GM21526 (cell line): ENCODE measurements around the gene DSCAML1.

Source experiments
- ATAC-seq: cut with Tn5 transposase; IDR thresholded peaks from one replicate; pipeline ENCODE4 v1.9.1; 2021; ENCODE audit warnings: moderate library complexity; ENCODE audit not compliant: unreplicated experiment, low FRiP score

Gene DSCAML1

DNA sequence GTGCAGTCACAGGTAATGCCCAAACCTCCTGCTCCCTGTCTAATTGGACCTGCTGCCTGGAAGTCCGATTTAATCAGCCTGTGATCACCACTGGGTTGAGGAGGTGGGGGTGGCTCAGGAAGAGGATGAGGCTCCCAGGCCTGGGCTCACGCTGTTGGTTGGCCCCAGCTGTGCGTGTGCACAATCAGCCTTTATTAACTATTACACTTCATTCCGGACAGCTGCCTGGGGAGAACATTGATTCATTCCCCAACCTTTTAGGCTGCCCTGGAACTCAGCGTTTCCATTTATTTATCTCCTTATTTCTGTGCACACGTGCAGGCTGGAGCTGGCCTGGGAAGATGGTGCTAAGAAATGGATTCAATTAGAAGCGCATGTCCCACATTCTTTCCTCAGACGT, 123.4 kb downstream of the DSCAML1 start:
- ATAC-seq: no peak

DNA sequence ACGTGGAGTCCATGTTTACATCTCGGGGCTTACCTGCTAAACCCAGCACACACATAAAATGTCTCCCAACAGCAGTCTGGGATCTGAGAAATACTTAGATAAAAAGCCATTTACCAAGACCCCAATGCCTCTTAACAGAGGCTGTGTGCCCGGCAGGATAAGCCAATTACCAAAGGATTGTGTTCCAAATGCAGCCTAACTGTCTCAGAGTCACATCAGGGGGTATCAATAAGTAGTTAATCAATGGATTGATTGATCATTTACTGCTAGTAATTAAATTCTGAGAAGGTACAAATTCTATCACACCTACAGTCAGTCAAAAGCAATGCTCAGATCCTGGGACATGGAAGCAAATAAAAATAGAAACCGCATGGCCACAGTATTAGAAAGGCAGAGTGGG, 125.6 kb downstream of the DSCAML1 start:
- ATAC-seq: no peak

DNA sequence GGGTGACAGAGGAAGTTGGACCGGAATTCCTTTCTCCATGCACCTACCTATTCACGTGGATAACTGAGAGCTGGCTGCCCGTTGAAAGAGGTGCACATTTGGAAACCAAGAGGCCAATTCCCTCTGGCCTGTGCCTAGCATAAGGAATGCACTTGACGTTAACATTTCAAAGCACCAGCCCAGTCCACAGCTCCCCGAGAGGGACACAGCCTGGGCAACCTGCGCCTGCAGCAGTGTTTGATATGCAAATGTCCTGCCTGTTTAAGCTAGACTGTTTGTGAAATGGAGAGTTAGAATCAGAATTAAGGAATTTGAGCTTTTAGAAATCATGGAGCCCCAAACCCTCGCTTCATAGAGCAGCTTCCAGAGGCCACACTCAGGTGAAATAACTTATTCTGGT, 126.1 kb downstream of the DSCAML1 start:
- no peak for ATAC-seq

DNA sequence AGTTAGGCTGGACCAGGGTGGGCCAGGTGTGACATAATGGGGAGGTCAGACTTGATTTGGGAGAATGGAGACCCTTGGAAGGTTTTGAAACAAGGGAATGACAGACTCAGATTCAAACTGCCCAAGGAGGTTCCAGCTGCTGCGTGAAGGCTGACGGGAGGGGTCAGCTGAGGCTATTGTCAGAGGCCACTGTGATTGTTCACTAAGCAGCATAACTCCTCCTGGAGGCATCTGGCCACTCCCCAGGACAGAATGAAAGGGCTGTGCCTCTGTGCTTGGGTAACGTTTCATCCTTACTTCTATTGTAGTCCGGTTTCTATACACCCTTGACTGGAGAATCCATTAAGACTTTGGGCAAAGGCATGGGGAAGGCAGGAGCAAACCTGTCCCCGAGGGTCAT, 126.6 kb downstream of the DSCAML1 start:
- ATAC-seq: no peak

DNA sequence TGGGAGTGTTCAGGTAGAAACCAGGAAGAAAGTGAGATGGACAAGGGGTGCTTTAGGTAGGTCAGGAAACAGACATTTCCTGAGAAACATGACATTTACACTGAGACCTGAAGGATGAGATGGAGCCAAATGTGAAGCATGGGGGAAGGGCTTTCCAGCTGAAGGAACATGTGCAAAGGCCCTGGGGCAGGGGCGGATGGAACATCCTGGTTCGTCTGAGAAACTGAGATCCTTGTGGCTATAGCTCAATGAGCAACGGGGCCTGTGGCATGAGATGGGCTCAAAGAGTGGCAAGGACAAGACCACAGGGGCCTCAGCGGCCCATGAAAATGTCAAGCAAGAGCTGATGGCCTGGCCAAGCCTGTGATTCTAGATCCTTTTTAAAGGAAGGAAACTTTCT, 127.4 kb downstream of the DSCAML1 start:
- ATAC-seq: no peak

DNA sequence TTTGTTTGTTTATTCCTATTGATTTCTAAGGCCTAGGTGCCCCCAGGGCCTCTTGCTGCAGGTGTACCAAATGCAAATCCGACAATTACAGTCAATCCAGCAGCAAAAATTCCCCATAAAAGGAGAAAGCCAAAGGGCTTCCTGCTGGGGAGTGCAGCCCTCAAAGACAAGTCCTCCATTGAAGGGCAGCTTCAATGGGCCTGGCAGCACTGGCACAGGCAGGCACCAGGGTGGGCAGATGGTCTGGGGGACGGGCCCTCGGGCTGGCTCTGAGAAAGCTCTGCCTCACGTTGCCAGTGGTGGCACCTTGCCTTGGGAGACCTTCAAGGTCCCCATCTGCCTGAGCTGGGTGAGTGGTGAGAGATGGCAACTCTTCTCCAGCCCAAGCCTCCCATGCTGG, 128.0 kb downstream of the DSCAML1 start:
- ATAC-seq: no peak

DNA sequence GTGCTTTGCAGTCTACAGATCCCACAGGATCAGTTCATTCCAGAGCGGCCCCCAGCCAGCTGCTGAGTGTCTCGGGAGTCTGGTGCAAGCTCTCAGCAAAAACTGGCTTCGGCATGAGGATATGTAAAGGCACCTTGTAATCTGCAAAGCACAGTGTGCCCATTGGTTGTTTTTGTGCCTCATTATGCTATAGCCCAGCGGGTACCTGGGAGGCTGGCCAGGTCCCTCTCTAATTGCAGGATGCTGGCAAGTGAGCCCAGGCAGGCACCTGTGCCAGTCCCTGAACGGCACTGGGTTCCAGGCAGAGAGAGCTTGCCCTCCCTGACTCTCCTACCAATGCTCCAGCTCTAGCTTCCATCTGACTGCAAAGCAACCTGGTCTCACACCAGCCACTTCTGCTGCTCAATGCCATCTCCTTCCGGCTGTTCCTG, 128.7 kb downstream of the DSCAML1 start:
- no peak for ATAC-seq

DNA sequence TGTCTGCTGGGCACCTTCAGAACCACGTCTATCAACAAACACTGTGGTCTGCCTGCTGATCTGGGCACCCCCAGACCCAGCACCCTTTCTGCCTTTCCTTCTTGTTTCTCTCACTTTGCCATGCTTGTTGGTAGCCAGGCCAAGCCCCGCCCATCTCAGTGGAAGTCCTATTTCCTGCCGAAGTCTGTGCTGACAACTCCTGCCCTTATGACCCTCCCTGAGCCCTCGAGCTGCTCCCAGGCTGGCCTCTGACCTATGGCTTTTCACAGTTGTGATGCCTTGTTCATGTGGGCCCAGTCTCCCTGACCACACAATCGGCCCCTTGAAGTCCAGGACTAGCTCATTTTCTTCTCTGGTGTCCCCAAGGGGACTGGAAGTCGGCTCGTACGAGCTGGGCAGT, 132.1 kb downstream of the DSCAML1 start:
- ATAC-seq: no peak

DNA sequence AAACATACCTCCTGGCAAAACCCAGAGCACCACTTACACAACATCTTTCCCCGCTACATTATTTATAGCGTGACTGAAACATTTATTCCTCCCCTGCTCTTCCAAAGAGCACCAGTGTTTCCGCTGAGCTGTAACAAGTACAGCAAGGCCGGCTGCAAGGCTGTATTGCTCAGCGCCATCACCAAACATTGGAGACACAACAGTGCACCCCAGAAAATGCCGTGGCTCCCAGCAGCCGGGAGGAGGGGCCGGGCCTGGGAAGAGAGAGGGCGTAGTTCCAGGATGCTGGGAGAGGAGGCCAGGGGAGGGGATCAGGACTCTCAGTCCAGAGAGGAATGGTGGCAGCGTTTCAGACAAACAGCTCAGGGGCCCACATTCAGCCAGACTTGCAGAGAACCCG, 133.2 kb downstream of the DSCAML1 start:
- no peak for ATAC-seq

DNA sequence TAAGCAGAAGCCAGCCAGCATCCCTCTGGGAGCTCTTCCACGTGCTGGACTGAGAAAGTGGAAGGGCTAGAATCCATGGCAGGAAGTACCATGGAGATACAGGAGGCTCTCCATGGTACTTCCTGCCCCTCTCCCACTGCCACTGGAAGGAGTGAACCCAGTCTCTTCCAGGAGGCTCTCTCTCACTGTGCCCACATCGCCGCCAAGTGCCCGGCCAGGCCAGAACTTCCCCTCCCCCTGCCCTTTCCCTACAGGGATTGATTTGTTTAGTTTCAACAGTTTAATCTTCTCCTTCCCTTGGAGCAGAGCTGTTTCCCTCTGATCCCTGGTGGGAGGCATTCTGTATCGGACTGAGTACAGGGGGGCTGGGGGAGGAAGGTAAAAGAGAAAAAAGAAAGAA, 133.6 kb downstream of the DSCAML1 start:
- ATAC-seq: no peak

DNA sequence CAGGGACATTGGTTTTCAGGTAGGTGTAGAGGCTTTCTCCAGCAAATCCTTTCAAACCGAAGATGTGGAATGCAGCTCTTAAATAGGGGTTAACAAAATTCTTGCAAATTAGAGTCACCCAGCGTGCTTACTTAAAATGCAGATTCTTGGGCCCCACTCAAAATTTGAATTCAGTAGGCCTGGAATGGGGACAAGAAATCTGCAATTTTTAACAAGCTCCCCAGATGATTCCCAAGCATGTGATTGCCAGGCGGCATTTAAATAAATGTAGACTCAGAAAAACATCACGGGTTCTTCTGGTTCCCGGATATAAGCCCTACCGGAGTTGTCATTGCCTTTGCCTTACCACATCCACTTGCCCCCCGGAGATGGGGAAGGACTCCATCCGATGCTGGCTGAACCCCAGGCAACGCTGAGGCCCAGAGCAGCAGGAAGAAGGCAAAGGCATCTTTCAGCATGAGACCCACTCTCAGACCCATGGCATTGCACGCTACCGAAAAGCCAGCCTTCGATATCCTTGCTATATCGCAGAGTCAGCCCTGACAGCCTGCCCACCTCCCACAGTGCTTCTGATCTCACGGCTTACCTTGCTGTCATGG, 134.2 kb downstream of the DSCAML1 start:
- ATAC-seq: no peak

DNA sequence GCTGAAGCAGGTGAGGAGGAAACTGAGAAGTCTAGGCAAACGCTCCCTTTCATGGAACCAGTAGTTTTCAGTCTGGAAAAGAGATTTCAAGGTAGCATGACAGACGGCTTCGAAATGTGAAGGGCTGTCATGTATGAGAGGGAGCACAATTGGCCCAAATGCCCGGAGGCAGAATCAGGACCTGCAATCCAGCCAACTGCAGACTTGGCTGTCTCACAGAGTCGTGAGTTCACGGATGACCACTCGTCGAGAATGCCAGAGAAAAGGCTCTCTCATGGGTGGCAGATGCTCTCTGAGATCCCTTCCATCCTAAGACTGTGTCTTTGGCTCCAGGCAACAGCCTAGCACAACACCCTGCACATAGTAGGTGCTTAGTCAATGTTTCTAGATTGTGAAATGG, 134.8 kb downstream of the DSCAML1 start:
- no peak for ATAC-seq

DNA sequence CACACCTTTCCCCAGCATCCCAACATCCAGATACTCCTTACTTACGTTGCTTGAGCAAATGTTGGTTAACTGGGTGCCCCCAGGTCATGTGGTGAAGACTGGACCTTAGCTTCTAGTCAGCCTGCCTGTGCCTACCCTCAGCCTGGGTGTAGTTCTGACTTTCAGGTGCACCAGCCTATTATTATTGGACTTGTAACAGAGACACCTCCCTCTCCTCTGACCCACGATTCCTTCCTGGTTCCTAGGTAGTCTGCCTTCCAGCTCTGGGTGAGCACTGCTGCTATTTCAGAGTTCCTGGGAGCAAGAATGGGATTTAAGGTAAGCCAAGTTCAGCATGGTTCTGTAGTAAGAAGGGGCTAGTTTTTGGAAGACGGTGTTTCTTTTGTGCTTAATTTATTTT, 138.2 kb downstream of the DSCAML1 start:
- ATAC-seq: no peak

DNA sequence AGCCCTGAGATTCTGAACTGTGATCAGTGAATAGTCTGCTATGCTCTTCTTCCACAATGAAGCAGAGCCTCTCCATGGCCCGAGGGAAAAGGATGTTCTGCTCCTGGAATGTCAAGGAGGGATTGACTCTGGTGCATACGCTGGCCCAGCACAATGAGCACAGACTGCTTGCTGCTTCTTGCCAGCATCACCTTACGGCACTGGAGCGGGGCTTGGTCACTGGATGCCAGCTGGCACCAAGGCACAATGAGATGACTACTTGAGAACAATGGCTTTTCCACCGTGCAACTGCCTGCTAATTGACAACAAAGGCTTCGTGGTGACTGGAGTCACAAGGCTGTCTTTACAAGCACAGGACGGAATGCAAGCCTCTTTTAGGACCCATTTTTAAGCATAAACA, 139.2 kb downstream of the DSCAML1 start:
- ATAC-seq: no peak

DNA sequence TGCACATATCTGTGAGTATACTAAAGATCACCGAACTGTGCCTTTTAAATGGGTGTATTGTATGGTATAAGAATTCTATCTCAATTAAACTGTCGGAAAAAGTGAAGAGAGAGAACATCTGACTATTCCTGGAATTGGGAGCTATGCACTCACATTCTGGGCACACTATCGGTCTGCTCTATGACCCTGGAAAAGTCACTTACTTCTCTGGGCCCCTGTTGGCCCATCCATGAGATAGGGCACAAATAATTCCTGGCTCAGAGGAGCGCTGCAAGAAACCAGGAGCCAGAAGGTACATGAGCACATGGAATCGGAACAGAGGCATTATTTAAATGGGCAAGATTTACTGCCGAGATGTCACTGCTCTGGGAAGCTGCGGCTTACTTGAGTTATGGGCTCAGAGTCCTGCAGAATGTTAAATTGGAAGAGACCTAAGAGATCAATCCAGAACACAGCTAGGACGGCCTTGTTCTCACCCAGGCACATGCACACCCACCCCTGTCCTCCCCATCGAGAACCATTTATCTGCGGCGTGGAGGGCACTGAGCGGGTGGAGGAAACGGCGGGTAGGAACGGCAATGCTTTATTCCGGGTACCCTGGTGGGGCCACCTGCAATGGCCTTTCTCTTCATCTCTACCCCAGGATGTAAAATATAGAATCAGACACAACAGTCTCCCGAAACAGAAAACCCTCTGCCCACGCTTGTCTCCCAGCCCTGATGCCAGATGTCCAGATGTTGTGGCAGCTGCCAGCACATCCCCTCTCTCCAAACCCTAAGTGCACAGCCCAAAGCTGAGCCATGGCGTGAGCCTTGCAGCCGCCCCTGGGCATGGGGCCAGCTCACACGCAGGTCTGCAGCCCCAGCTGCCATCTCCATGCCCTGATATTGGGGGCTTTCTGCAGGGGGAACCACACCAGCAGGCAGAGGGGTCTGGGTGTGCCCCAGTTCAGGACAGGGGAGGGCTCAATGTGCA, 142.4 kb downstream of the DSCAML1 start:
- no peak for ATAC-seq

DNA sequence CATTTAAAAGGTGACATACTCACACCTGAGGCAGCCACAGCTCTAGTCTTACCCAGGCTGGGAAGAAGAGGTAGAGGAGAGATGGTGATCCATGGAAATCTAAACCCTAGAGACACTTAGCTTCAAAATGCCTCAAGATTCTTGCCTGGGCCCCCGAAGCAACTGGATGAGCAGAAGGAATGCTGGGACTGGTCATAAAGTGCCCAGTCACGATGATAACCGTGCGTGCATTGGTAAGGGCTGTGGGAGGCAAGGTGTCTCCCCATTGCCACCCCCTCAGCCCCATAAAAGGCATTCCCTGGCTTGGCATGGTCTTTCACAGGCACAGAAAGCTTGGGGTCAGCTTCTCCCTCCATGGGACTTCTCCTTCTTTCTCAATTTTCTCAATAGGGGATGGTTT, 144.5 kb downstream of the DSCAML1 start:
- no peak for ATAC-seq

DNA sequence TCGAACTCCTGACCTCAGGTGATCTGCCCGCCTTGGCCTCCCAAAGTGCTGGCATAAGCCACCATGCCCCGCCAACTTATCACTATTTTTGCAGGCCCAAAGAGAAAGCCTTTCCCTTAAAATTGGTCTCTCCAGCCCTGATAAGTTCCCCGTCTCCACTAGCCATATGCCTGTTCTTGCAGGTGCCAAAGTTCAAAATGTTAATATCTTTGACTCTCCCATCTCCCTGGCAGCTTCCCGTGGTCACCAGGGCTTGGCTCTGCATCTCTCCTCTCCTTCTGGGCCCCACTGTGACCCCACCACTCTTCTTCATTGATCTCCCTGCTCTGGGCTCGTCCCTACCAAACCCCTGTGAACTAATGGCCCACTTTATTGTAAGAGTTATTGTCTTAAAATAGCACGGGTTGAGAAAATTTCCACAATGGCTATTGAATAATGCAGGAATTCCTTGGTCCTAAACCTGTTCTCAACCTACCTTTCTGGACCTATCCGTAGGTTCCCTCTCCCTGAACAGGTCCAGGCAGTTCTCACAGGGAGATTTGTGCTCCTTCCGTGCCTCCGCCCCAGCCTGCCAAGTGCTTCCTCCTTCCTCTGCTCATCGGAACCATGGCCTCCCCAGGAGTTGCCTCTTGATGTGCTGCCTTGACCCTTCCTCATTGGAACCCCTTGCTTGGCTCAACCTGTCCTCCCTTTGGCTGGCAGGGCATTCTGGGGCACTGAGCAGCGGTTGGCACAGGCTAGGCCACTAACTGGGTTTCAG, 147.5 kb downstream of the DSCAML1 start:
- no peak for ATAC-seq

DNA sequence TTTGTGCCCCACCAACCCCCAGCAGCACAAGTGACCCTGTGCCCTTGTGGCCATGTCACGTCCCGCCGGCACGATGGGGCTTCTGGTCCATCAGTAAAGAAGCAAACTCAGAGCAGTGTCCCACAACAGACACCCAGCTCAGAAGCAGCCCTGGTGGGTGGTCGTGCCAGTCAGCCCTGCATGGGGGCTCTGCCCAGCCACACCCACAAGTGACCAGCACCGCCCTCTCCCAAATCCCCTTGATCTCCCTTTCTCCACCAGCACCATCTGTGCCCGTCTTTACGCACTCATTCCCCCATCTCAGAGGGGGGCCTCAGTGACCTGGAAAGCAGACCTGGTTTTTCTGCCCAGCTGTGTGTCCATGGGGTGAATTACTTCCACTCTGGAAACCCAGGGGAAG, 149.1 kb downstream of the DSCAML1 start:
- no peak for ATAC-seq

DNA sequence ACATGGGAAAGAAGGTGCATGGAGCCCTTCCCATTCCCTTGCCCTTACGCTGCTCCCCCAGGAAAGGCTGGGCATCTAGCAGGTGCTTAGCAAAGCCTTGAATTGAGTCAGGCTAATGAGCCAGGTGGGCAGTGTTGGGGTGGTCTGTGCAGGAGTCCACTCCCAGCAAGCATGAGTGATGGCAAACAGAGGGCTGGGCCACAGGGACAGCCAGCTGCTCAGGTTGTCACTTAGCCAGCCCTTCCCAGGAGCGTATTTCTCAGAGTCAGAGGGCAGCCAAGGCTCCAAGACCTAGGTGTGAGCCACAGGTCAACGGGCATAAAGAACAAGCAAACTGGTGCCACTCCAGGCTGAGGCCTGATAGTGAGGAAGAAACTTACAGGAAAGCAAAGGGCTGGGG, 149.8 kb downstream of the DSCAML1 start:
- no peak for ATAC-seq

DNA sequence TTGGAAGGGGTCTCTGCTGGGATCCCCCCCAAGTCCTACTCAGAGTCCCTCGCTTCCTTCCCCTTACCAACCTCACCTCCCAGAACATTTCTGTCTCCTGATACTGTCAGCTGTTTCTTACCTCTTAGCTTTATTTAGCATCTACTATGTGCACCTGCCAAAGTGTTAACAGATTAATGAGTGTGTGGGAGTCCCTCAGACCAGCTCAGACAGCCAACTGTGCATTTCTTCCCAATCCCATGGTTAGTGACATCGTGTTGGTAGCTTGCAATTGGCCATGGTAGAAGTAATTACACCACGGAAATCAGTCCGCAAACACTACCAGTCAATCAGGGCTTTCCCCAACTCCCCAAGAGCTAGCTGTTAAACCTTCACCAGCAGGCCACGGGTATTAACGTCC, 150.6 kb downstream of the DSCAML1 start:
- no peak for ATAC-seq

DNA sequence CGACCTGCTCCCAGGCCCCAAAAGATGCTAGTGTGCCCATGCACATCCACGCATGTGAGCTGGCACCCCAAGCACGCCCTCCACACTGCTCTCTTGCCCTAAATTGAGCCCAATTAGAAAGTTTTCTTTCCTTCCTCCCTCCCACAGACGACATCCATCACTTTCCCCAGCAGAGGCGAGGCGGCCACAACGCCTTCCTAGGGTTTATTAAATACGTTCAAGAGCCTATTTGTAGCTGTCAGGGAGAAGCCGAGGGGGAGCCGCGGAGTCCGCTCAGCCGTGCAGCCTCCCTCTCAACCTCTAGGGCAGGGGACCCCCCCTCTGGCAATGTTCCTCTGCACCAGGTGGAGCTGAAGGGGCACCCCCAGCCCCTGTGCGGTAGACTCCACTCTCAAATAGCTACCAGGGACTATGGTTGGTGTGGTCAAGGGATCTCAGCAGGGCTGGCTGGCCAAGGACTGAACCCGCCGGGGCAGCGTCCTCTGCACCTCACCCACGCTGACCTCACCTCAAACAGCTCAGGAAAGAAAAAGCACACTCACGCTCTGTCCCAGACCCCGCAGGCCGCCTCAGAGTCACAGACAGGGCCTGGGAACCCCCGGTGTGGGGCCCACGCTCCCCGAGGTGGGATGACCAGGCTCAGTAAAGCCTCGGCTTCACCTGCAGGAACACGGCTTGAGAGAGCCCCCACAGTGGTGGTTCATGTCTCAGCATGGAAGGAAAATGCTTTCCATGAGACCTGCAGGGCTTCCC, 152.4 kb downstream of the DSCAML1 start:
- no peak for ATAC-seq
